SK-N-MC (cell line): ENCODE measurements around the gene RUNX2.

Experiments
- EZH2 ChIP-seq: fragments of 200-600 bp; sonication (generic); IDR thresholded peaks from one replicate; pipeline ENCODE4 v1.6.1; 2017; ENCODE audit warnings: antibody characterized with exemption
- FOXP2 ChIP-seq: optimal IDR thresholded peaks from 2 replicates; pipeline ENCODE3; 2011; ENCODE audit warnings: mild to moderate bottlenecking, moderate library complexity; ENCODE audit not compliant: insufficient read depth; ENCODE audit errors: extremely low read length, control extremely low read depth
- POLR2AphosphoS5 ChIP-seq: IDR thresholded peaks from 2 replicates; pipeline ENCODE4 v1.6.1; 2012; ENCODE audit warnings: mild to moderate bottlenecking, low read depth, low read length, borderline replicate concordance

GRCh38 chr6:45513843-45514242 lies 185.7 kb downstream of the RUNX2 start:
- TF ChIP-seq EZH2: no peak
- no peak for TF ChIP-seq POLR2AphosphoS5
- no peak for TF ChIP-seq FOXP2
